Renal cortex interstitium (tissue), 15 donors: ENCODE measurements around the gene DFFB. TPM values are rescaled to one million over a fixed set of nuclear protein-coding genes. Genes with fewer than 3 reads are reported as not detected.
"Not testable (repeated sequence)": the region's sequence is repeated elsewhere in the genome, so short reads cannot be mapped to it uniquely, and the experiment has no call there.

Source experiments
- DNase-seq, 11 donors: peaks; one replicate each; pipeline ENCODE4 v3.0.0-alpha.2; 2013; ENCODE audit warnings: low read depth in 9 of 11, low spot score in 4 of 11; ENCODE audit errors: extremely low read depth in 1 of 11
- long read RNA-seq, 16 experiments: transcript quantifications; one replicate each; lab custom pipeline, GENCODE V29; 2026
- polyA plus RNA-seq, 3 donors: library from polyadenylated mRNA; unstranded; fragments of 120-200 nt; gene quantifications; one replicate each; pipeline ENCODE4 v1.2.1, GENCODE V29; 2013; ENCODE audit not compliant: insufficient read length in 3 of 3

The DFFB gene
- polyA plus RNA-seq = 1 to 10 TPM; 7.8 to 9.5 (median 7.9) TPM
- long read RNA-seq, donor 1, partial matches to known transcripts = 0 of 2 reads
- long read RNA-seq, donor 1, other reads (novel, unspliced or antisense) = 0 of 2 reads
- long read RNA-seq, donor 2, partial matches to known transcripts = 11 of 11 reads
- long read RNA-seq, donor 2, other reads (novel, unspliced or antisense) = 0 of 11 reads
- long read RNA-seq, donor 3 = 0 reads
- long read RNA-seq, donor 4 = 0 reads
- long read RNA-seq, donor 5 = 0 reads
- long read RNA-seq, donor 6, partial matches to known transcripts = 0 of 2 reads
- long read RNA-seq, donor 6, other reads (novel, unspliced or antisense) = 0 of 2 reads
- long read RNA-seq, donor 7 = 0 reads
- long read RNA-seq, donor 8, partial matches to known transcripts = 0 of 1 reads
- long read RNA-seq, donor 8, other reads (novel, unspliced or antisense) = 0 of 1 reads
- long read RNA-seq, donor 9, partial matches to known transcripts = 9 of 10 reads
- long read RNA-seq, donor 9, other reads (novel, unspliced or antisense) = 0 of 10 reads
- long read RNA-seq, donor 10, partial matches to known transcripts = 0 of 1 reads
- long read RNA-seq, donor 10, other reads (novel, unspliced or antisense) = 0 of 1 reads
- long read RNA-seq, donor 11 = 0 reads
- long read RNA-seq, donor 12 = 0 reads
- long read RNA-seq, donor 13, partial matches to known transcripts = 0 of 1 reads
- long read RNA-seq, donor 13, other reads (novel, unspliced or antisense) = 0 of 1 reads
- long read RNA-seq, donor 14 = 0 reads
- long read RNA-seq, donor 15, partial matches to known transcripts = 5 of 6 reads
- long read RNA-seq, donor 15, other reads (novel, unspliced or antisense) = 0 of 6 reads
- long read RNA-seq, donor 16, partial matches to known transcripts = 0 of 1 reads
- long read RNA-seq, donor 16, other reads (novel, unspliced or antisense) = 0 of 1 reads

DNA sequence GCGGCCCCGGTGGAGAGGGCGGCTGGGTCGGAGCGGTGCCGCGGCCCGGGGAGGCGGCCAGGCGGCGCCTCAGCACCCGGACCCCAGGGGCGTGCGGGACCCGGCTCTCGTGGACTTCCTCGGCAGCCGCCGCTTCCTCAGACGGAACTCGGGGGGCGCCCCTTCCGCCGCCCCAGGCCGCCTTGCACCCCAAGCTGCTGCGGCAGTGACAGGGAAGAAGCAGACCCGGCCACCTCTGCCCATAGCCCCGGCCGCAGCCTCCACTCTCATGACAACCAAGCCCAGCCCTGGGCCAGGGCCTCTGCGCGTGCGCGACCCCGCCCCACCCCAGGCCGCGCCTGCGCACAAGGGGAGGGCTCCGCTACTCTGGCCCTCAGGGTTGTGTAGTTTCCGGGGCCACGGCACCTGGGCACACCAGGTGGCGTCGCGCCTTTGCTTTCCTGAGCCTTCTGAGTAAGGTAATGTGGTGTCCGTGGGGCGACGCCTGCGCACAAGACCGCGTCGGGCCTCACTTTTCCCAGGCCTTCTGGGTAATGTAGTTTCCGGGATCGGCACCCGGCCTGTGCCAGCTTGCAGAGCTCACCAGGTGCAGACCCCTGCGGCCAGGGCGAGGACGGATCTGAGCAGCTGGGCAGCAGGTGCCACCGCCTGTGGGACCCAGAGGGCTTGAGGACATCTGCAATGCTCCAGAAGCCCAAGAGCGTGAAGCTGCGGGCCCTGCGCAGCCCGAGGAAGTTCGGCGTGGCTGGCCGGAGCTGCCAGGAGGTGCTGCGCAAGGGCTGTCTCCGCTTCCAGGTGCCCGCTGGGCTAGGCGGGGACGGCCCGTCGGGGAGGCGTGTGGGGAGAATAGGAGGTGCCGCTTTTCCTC, at the start of gene DFFB, which contains the start of gene CEP104:
TSS of gene DFFB (plus strand) at position 554 of the 868 bp plus-strand sequence. CDS start at position 682, 128 bp downstream.
TSS of gene CEP104 (minus strand) at position 289 of the 868 bp plus-strand sequence. CDS start 4,804 bp downstream, outside the sequence.
- DNase-seq = peak; percentile 84 to 95 (median 90)

GRCh38 chr1:3807769-3808168, 49.5 kb upstream of the DFFB start:
- DNase-seq = no peak

GRCh38 chr1:3809680-3810079, 47.6 kb upstream of the DFFB start:
- no peak for DNase-seq

DNA sequence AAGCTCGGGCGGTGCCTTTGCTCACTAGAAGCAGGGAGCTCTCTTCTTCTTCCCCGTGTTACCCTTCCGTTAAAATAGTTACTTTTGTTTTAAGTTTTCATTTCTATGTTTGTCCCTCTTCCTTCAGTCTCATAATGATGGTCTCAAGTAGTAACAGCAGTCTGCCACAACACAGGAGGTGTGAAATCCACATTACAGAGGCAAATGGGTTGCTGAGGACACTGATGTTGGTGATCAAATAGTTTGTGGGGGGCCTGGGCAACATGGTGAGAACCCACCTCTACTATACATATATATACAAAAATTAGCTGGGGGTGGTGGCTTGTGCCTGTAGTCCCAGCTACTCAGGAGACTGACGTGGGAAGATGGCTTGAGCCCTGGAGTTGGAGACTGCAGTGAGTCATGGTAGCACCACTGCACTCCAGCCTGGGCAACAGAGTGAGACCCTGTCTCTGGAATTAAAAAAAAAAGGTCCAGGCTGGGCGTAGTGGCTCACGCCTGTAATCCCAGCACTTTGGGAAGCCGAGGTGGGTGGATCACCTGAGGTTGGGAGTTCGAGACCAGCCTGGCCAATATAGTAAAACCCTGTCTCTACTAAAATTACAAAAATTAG, 47.0 kb upstream of the DFFB start:
- not testable (repeated sequence) for DNase-seq

DNA sequence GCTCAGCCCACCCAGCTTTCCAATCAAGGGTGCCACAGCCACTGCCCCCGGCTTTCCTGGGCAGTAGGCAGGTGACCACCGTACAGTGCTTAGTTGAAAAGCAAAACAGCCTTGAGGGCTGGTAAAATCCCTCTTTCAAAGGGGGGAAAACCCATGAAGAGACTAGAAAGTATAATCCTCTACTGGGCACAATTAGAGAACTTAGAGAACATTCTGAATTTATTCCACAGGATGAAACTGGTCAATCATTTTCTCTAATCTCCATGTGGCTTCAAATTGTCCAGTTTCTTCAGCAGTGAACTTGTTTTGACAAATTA, 45.7 kb upstream of the DFFB start:
- no peak for DNase-seq

- no peak for DNase-seq
Measured at GRCh38 chr1:3814065-3814464, 43.2 kb upstream of the DFFB start.

DNA sequence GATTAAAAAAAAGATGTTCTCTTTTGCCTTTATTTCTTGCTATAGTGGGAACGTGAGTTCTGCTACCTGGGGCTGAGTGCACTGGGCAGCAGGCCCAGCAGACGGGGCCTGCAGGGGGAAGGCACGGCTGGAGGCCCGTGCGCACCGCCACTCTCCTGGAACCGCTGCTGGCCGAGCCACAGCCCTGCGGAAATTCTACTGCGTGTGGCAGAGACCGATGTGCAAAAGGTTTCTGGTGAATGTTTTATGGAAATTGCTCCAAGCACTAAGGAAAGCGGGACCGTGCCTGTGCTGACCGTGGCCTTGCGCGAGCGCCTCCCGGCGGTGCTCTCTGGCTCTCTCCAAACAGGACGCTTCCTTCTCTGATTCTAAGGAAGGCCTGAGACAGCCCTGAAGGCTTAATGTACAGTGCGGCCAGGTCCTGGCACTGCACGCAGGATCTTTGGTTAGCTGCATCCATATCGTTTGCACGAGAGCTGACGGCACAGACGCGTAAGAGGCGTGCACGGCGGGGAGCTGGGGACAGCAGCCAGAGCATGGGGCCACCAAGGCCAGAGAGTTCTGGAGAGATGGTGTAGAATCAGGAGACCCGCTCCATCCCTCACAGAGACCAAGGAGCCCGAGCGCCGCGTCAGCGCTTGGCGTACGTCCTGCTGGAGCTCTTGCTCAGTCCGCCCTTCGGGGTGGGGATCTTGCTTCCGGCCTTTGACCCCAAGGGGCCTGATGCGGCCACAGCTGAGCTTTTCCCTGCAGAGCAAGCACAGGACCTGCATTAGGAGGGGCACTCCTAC, 42.3 kb upstream of the DFFB start:
- no peak for DNase-seq

DNA sequence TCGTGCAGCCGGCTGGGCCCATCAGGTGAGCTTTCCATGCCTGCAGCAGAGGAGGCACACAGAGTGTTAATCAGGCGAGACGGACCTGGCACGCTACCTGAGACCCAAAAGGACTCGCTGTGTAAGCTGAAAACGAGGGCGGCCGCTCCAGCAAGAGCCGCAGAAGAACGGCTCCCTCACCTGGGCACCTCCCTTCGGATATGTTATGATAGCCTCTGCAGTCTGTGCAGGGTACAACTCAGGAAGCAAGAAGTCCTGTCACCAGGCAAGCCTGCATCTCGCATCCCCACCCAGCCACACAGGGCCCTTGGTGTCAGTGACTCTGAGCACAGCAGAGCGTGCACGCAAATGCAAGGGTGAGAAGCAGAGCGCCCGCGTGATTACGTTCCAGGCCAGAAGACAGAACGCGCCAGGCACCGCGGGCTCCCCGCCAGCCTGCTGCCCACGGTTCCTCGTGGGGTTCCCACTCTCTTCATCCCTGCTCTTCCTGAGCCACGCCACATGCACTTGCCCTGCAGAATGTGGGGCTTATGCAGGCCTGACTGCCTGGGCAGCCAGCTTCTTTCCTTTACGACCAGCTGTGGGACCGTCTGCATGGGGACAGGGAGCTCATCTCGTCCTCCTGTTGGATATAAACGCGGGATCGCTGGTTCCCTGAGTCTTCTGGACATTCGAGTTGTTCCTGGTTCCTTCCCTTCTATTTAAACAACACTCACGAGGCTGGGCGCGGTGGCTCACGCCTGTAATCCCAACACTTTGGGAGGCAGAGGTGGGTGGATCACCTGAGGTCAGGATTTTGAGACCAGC, 40.7 kb upstream of the DFFB start:
- DNase-seq = no peak

DNA sequence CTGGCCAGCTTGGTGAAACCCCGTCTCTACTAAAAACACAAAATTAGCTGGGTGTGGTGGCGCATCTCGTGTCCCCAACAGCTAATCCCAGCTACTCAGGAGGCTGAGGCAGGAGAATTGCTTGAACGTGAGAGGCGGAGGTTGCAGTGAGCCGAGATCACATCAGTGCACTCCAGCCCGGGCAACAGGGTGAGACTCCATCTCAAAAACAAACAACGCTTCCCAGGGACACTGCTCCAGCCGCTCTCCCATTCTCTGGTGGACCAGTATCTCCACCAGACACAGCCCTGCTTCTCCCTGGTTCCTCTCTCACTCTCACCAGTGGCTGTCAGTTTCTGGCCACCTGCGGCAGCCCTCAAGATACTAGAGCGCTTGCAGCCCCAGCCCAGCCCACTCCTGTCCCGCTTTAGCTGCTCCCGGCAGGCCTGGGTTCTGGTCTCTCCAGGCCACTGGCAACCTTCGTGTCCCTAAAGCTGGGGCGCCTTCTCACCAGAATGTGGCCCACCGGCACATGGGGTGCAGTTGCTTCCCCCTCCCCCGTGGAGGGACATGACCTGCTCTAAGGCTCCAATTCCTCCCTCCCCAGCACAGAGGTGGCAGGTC, 40.0 kb upstream of the DFFB start:
- no peak for DNase-seq

- DNase-seq = no peak
Measured at GRCh38 chr1:3817821-3818597, 39.3 kb upstream of the DFFB start.

- no peak for DNase-seq
Measured at GRCh38 chr1:3819771-3820200, 37.5 kb upstream of the DFFB start.

DNA sequence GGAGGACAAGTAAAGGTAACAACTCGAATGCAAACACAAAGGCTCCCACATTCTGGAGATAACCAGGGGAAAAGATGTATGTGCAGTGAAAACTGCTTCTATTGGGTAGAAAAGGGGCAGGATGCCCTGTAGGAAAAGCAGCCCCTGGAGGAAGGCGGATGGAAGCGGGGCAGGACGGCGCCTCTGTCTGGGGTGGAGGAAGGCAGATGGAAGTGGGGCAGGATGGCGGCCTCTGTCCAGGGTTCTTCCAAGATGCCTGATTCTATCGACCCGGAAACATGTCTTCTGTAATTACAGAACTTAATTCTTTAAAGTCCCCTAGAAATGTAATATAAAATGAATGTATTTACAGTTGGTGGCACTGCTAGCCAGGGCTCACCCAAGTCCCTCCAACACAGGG, 37.0 kb upstream of the DFFB start:
- DNase-seq = no peak

- DNase-seq = peak in 1 of 11 donors; percentile 36
Measured at GRCh38 chr1:3821004-3821403, 36.3 kb upstream of the DFFB start.

GRCh38 chr1:3821447-3821846, 35.8 kb upstream of the DFFB start:
- no peak for DNase-seq

- DNase-seq = no peak
Measured at GRCh38 chr1:3821908-3822307, 35.4 kb upstream of the DFFB start.

DNA sequence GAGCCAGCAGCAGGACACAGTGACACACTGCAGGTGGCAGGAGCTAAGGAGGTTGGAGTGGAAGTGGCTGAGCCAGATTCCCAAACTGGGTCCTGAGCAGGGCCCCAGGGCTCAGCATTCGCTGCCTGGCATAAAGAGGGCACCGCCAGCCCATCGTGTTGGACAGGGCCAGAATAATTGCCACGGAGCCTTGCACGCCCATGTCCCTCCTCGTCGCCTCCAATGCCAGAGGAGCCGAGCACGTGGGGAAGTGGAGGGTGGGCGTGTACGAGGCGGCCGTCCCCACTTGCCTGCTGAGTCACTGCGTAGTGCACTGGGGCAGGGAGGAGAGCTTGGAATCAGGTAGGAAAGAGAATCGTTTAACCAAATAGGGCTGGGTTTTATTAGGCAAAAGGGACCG, 34.9 kb upstream of the DFFB start:
- no peak for DNase-seq
